Measurements from ENCODE around the gene ADGRA1.
"Not testable (repeated sequence)": the region's sequence is repeated elsewhere in the genome, so short reads cannot be mapped to it uniquely, and the experiment has no call there.

Gene ADGRA1

GRCh38 chr10:133110609-133111275 lies 23.0 kb downstream of the ADGRA1 start:
- H3K4me3 ChIP-seq (ENCODE audit: low read length, poor library complexity, severe bottlenecking): no peak overlapping the region
- H3K27me3 ChIP-seq (ENCODE audit: insufficient read depth, low read length, poor library complexity, severe bottlenecking): no peaks in the 10 kb centered on the region
- no peaks in the 10 kb centered on the region for H3K4me1 ChIP-seq (ENCODE audit: insufficient read depth, low read length, poor library complexity, severe bottlenecking)
- H3K79me2 ChIP-seq (ENCODE audit: insufficient read depth, low read length): no peaks in the 10 kb centered on the region
- H3K9ac ChIP-seq (ENCODE audit: low read depth, low read length, poor library complexity, severe bottlenecking): no peak overlapping the region
- H2AFZ ChIP-seq (ENCODE audit: low read length): no peak overlapping the region
- peaks cover 44% of the 10 kb centered on the region; the same call in 1 of the 2 replicates for H3K9me3 ChIP-seq (ENCODE audit: insufficient read depth, low read depth, low read length)
- TF ChIP-seq, protein P1, sequence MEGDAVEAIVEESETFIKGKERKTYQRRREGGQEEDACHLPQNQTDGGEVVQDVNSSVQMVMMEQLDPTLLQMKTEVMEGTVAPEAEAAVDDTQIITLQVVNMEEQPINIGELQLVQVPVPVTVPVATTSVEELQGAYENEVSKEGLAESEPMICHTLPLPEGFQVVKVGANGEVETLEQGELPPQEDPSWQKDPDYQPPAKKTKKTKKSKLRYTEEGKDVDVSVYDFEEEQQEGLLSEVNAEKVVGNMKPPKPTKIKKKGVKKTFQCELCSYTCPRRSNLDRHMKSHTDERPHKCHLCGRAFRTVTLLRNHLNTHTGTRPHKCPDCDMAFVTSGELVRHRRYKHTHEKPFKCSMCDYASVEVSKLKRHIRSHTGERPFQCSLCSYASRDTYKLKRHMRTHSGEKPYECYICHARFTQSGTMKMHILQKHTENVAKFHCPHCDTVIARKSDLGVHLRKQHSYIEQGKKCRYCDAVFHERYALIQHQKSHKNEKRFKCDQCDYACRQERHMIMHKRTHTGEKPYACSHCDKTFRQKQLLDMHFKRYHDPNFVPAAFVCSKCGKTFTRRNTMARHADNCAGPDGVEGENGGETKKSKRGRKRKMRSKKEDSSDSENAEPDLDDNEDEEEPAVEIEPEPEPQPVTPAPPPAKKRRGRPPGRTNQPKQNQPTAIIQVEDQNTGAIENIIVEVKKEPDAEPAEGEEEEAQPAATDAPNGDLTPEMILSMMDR (conservative IDR thresholded peaks at IDR 0.05; ENCODE audit: low read length): no peak
- no peak for TF ChIP-seq EZH2phosphoT487 (IDR thresholded peaks at IDR 0.05; ENCODE audit: borderline replicate concordance)
- H3K36me3 ChIP-seq (ENCODE audit: insufficient read depth, low read length): no peaks in the 10 kb centered on the region
- no peak overlapping the region for H3K4me2 ChIP-seq (ENCODE audit: low read depth, low read length, poor library complexity, severe bottlenecking)
- no peaks in the 10 kb centered on the region for H3K9me2 ChIP-seq (replicated peaks; ENCODE audit: low read depth, low read length)
- H3F3A ChIP-seq (ENCODE audit: low read depth): no peaks in the 10 kb centered on the region
- H4K20me1 ChIP-seq (ENCODE audit: insufficient read depth, low read length, poor library complexity, severe bottlenecking): no peaks in the 10 kb centered on the region

- H2AFZ ChIP-seq (ENCODE audit: low read length); H3K27me3 ChIP-seq (ENCODE audit: insufficient read depth, low read length, poor library complexity, severe bottlenecking); H3K4me2 ChIP-seq (ENCODE audit: low read depth, low read length, poor library complexity, severe bottlenecking); H4K20me1 ChIP-seq (ENCODE audit: insufficient read depth, low read length, poor library complexity, severe bottlenecking); H3K79me2 ChIP-seq (ENCODE audit: insufficient read depth, low read length); H3K36me3 ChIP-seq (ENCODE audit: insufficient read depth, low read length); H3K9ac ChIP-seq (ENCODE audit: low read depth, low read length, poor library complexity, severe bottlenecking); H3K4me3 ChIP-seq (ENCODE audit: low read length, poor library complexity, severe bottlenecking); H3K9me2 ChIP-seq (replicated peaks; ENCODE audit: low read depth, low read length); H3K4me1 ChIP-seq (ENCODE audit: insufficient read depth, low read length, poor library complexity, severe bottlenecking); H3F3A ChIP-seq (ENCODE audit: low read depth): not testable (repeated sequence)
- peaks cover 42% of the 10 kb centered on the region; the same call in 1 of the 2 replicates for H3K9me3 ChIP-seq (ENCODE audit: insufficient read depth, low read depth, low read length)
Observed at GRCh38 chr10:133111640-133112039, 23.9 kb downstream of the ADGRA1 start.

DNA sequence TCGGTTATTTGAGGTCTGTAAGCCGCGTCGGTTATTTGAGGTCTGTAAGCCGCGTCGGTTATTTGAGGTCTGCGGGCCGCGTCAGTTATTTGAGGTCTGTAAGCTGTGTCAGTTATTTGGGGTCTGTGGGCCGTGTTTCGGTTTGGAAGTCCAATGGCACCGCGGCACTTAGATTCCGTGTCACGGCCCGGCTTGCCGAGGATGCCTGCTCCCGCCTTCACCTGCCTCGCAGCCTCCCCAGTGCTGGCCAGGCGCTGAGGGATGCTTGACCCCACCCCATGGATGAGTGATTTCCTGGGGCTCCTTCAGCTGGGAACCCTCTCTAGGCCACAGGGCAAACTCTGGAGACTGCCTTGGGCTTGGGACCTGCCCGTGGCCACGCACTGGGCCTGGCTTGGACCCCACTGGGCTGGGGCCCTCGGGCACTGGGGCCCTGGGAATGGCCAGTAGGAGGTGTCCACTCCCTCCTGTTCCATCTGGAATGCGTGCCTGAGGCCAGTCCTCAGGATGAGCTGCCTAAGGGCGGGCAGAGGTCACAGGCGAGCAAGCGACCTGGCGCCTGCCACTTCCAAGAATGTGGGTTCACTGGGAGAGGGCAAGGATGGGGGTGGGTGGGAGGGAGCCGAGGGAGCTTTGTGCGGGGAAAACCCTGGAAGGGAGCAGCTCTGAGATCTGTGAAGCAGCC lies 25.6 kb downstream of the ADGRA1 start:
- Histone ChIP-seq H4K20me1 (ENCODE audit: insufficient read depth, low read length, poor library complexity, severe bottlenecking) (no peaks in the 10 kb centered on the region), H3K4me2 (ENCODE audit: low read depth, low read length, poor library complexity, severe bottlenecking) (no peak overlapping the region), H3K27me3 (ENCODE audit: insufficient read depth, low read length, poor library complexity, severe bottlenecking) (no peaks in the 10 kb centered on the region), H3K4me3 (ENCODE audit: low read length, poor library complexity, severe bottlenecking) (no peak overlapping the region), H3K9me3 (ENCODE audit: insufficient read depth, low read depth, low read length) (peaks cover 34% of the 10 kb centered on the region; the same call in 1 of the 2 replicates), H3K4me1 (ENCODE audit: insufficient read depth, low read length, poor library complexity, severe bottlenecking) (no peaks in the 10 kb centered on the region), H3F3A (ENCODE audit: low read depth) (no peaks in the 10 kb centered on the region), H3K9ac (ENCODE audit: low read depth, low read length, poor library complexity, severe bottlenecking) (no peak overlapping the region), H3K36me3 (ENCODE audit: insufficient read depth, low read length) (no peaks in the 10 kb centered on the region), H3K9me2 (replicated peaks; ENCODE audit: low read depth, low read length) (no peaks in the 10 kb centered on the region), H3K79me2 (ENCODE audit: insufficient read depth, low read length) (no peaks in the 10 kb centered on the region), H2AFZ (ENCODE audit: low read length) (no peak overlapping the region)
- no peak for TF ChIP-seq EZH2phosphoT487 (IDR thresholded peaks at IDR 0.05; ENCODE audit: borderline replicate concordance)
- TF ChIP-seq, protein P1 (conservative IDR thresholded peaks at IDR 0.05; ENCODE audit: low read length): no peak
